Measurements from ENCODE around the gene BEND3. TPM values are rescaled to one million over a fixed set of nuclear protein-coding genes. Genes with fewer than 3 reads are reported as not detected.
A peak's percentile ranks its signal among the peaks of the same experiment; 100 is the strongest.
"Not testable (repeated sequence)": the region's sequence is repeated elsewhere in the genome, so short reads cannot be mapped to it uniquely, and the experiment has no call there.

The BEND3 gene
- total RNA-seq (2014; rRNA removed; shearing (Covaris generic)) = 7.1 and 7.3 TPM in 2 replicates

- peak within 1 kb of the TSS; percentile 92 for H3K27ac ChIP-seq
- no peaks in the 10 kb centered on the region for H3K27me3 ChIP-seq
- DNase-seq = peak; percentile 24 to 44
- H3K4me1 ChIP-seq = peaks cover 4% of the 10 kb centered on the region; the same call in 1 of the 2 replicates
- no peaks in the 10 kb centered on the region for H3K9me3 ChIP-seq (replicated peaks)
- H3K4me3 ChIP-seq = peak within 1 kb of the TSS; percentile 86
- H3K36me3 ChIP-seq = no peaks in the 10 kb centered on the region
Observed at GRCh38 chr6:107114926-107115694, at the start of gene BEND3. TSS of gene BEND3 (minus strand) at chr6:107115515. CDS start at chr6:107099285, 16,230 bp downstream.

GRCh38 chr6:107164299-107164698 is 49.0 kb upstream of the BEND3 start:
- H3K27me3 ChIP-seq; H3K36me3 ChIP-seq; H3K4me1 ChIP-seq; H3K4me3 ChIP-seq; DNase-seq; H3K9me3 ChIP-seq (replicated peaks); H3K27ac ChIP-seq: not testable (repeated sequence)

GRCh38 chr6:107161521-107161920 is 46.2 kb upstream of the BEND3 start:
- Histone ChIP-seq H3K27me3 (no peaks in the 10 kb centered on the region), H3K36me3 (no peaks in the 10 kb centered on the region), H3K9me3 (replicated peaks) (no peaks in the 10 kb centered on the region), H3K27ac (no peak overlapping the region), H3K4me3 (no peak overlapping the region), H3K4me1 (no peaks in the 10 kb centered on the region)
- DNase-seq = no peak

GRCh38 chr6:107156617-107157016 is 41.3 kb upstream of the BEND3 start:
- DNase-seq = no peak
- H3K4me1 ChIP-seq = peaks cover 5% of the 10 kb centered on the region; the same call in 1 of the 2 replicates
- no peak overlapping the region for H3K27ac ChIP-seq
- no peak overlapping the region for H3K4me3 ChIP-seq
- no peaks in the 10 kb centered on the region for H3K27me3 ChIP-seq
- no peaks in the 10 kb centered on the region for H3K9me3 ChIP-seq (replicated peaks)
- H3K36me3 ChIP-seq = no peaks in the 10 kb centered on the region

GRCh38 chr6:107154801-107155160 is 39.5 kb upstream of the BEND3 start:
- DNase-seq = no peak
- Histone ChIP-seq H3K4me1 (peaks cover 5% of the 10 kb centered on the region; the same call in 1 of the 2 replicates), H3K36me3 (no peaks in the 10 kb centered on the region), H3K9me3 (replicated peaks) (no peaks in the 10 kb centered on the region), H3K27me3 (no peaks in the 10 kb centered on the region), H3K27ac (no peak overlapping the region), H3K4me3 (no peak overlapping the region)

GRCh38 chr6:107154131-107154800 is 39.0 kb upstream of the BEND3 start:
- peaks cover 5% of the 10 kb centered on the region; the same call in 1 of the 2 replicates for H3K4me1 ChIP-seq

GRCh38 chr6:107152638-107153430 is 37.5 kb upstream of the BEND3 start:
- no peaks in the 10 kb centered on the region for H3K9me3 ChIP-seq (replicated peaks)
- no peak overlapping the region for H3K4me3 ChIP-seq
- peaks cover 5% of the 10 kb centered on the region; the same call in 1 of the 2 replicates for H3K4me1 ChIP-seq
- DNase-seq = peak in 1 of 2 experiments; percentile 34
- no peak overlapping the region for H3K27ac ChIP-seq
- H3K27me3 ChIP-seq = no peaks in the 10 kb centered on the region
- H3K36me3 ChIP-seq = no peaks in the 10 kb centered on the region

More at GRCh38 chr6:107154131-107154800, 39.0 kb upstream of the BEND3 start:
- Histone ChIP-seq H3K27me3 (no peaks in the 10 kb centered on the region), H3K27ac (no peak overlapping the region), H3K4me3 (no peak overlapping the region), H3K9me3 (replicated peaks) (no peaks in the 10 kb centered on the region), H3K36me3 (no peaks in the 10 kb centered on the region)
- no peak for DNase-seq

- Histone ChIP-seq H3K4me1 (no peaks in the 10 kb centered on the region), H3K9me3 (replicated peaks) (no peaks in the 10 kb centered on the region), H3K27me3 (no peaks in the 10 kb centered on the region), H3K4me3 (no peak overlapping the region), H3K27ac (no peak overlapping the region), H3K36me3 (no peaks in the 10 kb centered on the region)
- DNase-seq = no peak
Observed at GRCh38 chr6:107144666-107145065, 29.4 kb upstream of the BEND3 start.

- H3K4me1 ChIP-seq = no peaks in the 10 kb centered on the region
- H3K27ac ChIP-seq = no peak overlapping the region
- H3K9me3 ChIP-seq (replicated peaks) = no peaks in the 10 kb centered on the region
- H3K4me3 ChIP-seq = no peak overlapping the region
- H3K36me3 ChIP-seq = no peaks in the 10 kb centered on the region
- H3K27me3 ChIP-seq = no peaks in the 10 kb centered on the region
- DNase-seq = peak in 1 of 2 experiments; percentile 36
Observed at GRCh38 chr6:107144014-107144413, 28.7 kb upstream of the BEND3 start.

- H3K9me3 ChIP-seq (replicated peaks) = no peaks in the 10 kb centered on the region
- no peak for DNase-seq
- no peak overlapping the region for H3K27ac ChIP-seq
- H3K4me3 ChIP-seq = no peak overlapping the region
- no peaks in the 10 kb centered on the region for H3K4me1 ChIP-seq
- no peaks in the 10 kb centered on the region for H3K36me3 ChIP-seq
- no peaks in the 10 kb centered on the region for H3K27me3 ChIP-seq
Observed at GRCh38 chr6:107140581-107140980, 25.3 kb upstream of the BEND3 start.

GRCh38 chr6:107136324-107136723 is 21.0 kb upstream of the BEND3 start:
- not testable (repeated sequence) for H3K36me3 ChIP-seq; H3K27me3 ChIP-seq; H3K9me3 ChIP-seq (replicated peaks); H3K4me1 ChIP-seq; H3K4me3 ChIP-seq; H3K27ac ChIP-seq; DNase-seq

- H3K9me3 ChIP-seq (replicated peaks); DNase-seq; H3K27me3 ChIP-seq; H3K4me1 ChIP-seq; H3K36me3 ChIP-seq; H3K4me3 ChIP-seq; H3K27ac ChIP-seq: not testable (repeated sequence)
Observed at GRCh38 chr6:107135048-107135680, 19.8 kb upstream of the BEND3 start.

GRCh38 chr6:107132330-107132954 is 17.1 kb upstream of the BEND3 start:
- peaks cover 11% of the 10 kb centered on the region for H3K4me1 ChIP-seq
- no peaks in the 10 kb centered on the region for H3K36me3 ChIP-seq
- no peak overlapping the region for H3K4me3 ChIP-seq
- H3K9me3 ChIP-seq (replicated peaks) = no peaks in the 10 kb centered on the region
- DNase-seq = peak; percentile 37 to 59
- H3K27ac ChIP-seq = no peak overlapping the region
- no peaks in the 10 kb centered on the region for H3K27me3 ChIP-seq

GRCh38 chr6:107129370-107129925 is 14.1 kb upstream of the BEND3 start:
- Histone ChIP-seq H3K4me1 (peaks cover 11% of the 10 kb centered on the region), H3K27ac (peak overlapping the region; percentile 60), H3K4me3 (no peak overlapping the region), H3K36me3 (no peaks in the 10 kb centered on the region), H3K27me3 (no peaks in the 10 kb centered on the region), H3K9me3 (replicated peaks) (no peaks in the 10 kb centered on the region)
- peak; percentile 53 to 72 for DNase-seq

All from SJCRH30 (cell line).